Measurements from ENCODE around the gene UNC45A.

- TF ChIP-seq CTCF (IDR thresholded peaks at IDR 0.05; ENCODE audit: low read length) (no peak), EZH2 (optimal IDR thresholded peaks at IDR 0.05; ENCODE audit: low read depth, low read length) (no peak), EZH2phosphoT487 (IDR thresholded peaks at IDR 0.05; ENCODE audit: low read length) (no peak)
These were observed 28.8 kb upstream of the UNC45A start for GRCh38 chr15:90906181-90906849.

All from MM.1S (cell line).